ENCODE data around the gene DUSP6.

Gene DUSP6

DNA sequence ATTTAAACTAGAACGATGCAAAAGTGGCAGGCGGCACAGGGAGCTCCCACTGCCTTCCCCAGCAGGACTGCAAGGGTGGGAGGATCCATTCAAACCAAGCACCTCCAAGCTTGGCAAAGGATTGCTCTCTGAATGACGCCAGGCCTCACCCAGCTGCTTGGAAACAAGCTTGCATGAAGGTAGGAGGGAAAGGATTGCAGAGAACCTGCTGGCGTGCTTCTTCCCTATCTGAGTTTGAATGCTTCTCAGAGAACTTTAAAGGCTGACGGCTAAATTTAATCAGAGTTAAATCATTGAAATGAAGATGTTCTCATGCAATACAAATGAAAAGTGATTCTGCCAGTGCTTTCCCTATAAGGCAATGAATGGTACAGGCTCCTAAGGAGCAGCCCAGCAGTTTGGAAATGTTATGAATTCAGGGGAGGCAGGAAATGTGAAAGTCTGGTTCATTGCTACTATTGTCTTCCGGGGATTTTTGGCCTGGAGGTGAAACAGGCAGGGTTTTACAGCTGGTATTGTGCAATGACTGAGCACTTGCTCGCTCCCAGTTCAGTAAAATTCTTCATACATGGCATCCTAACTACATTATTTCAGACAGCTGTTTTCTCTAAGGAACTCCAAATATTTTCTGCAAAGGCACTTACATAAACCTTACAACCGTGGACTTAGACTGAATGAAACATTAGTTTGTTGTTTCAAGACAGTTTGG is 31.9 kb upstream of the DUSP6 start:
- ATAC-seq (replicated peaks; ENCODE audit: extremely low read depth, poor library complexity, severe bottlenecking): no peak
- no peaks in the 10 kb centered on the region for H3K4me1 Mint-ChIP-seq
- no peak overlapping the region for H3K4me3 Mint-ChIP-seq
- DNase-seq (ENCODE audit: low spot score in 2 of 2): no peak
- H3K36me3 Mint-ChIP-seq (ENCODE audit: insufficient read depth): no peaks in the 10 kb centered on the region
- H3K27ac Mint-ChIP-seq (ENCODE audit: low read depth): no peak overlapping the region
- no peaks in the 10 kb centered on the region for H3K27me3 Mint-ChIP-seq
- no peaks in the 10 kb centered on the region for H3K9me3 Mint-ChIP-seq

DNA sequence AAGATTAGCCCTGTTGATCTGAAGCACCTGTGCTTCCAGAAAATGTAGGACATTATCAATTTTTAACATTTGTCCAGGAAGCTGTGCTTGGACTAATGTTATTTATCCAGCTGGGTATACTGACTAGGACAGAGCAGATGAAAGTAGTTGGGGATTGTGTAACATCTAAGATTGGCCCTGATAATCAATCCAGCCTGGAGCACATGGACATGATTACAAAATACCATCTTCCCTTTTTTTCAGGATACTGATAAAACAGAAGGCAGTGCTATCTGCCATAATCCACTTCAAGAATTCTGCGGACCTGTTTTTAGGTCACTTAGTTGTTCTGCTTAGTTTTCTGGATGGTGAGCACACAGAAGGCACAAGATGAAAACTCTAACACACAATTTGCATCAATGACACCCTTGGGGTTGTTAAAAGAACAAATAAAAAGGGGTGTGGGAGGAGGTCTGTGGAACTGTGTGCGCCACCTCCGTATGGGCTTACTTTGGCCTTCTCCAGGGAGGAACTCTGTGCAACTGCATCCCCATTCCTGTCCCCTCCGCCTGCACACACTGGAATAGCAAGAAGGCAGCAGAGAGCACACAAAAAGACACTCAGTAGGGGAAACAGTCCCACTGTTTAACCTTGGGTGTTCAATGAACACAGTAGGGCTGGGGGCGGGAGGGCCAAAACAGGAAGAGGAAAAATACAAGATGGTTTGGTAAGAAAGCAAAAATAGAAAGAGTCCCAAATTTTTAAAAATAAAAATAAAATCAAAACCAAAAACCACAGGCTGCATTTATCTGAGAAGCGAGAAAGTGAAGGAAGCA is 31.1 kb upstream of the DUSP6 start:
- no peak overlapping the region for H3K27ac Mint-ChIP-seq (ENCODE audit: low read depth)
- no peaks in the 10 kb centered on the region for H3K36me3 Mint-ChIP-seq (ENCODE audit: insufficient read depth)
- H3K4me1 Mint-ChIP-seq: no peaks in the 10 kb centered on the region
- H3K9me3 Mint-ChIP-seq: no peaks in the 10 kb centered on the region
- H3K4me3 Mint-ChIP-seq: no peak overlapping the region
- H3K27me3 Mint-ChIP-seq: no peaks in the 10 kb centered on the region
- ATAC-seq (replicated peaks; ENCODE audit: extremely low read depth, poor library complexity, severe bottlenecking) (no peak), DNase-seq (ENCODE audit: low spot score in 2 of 2) (no peak)

DNA sequence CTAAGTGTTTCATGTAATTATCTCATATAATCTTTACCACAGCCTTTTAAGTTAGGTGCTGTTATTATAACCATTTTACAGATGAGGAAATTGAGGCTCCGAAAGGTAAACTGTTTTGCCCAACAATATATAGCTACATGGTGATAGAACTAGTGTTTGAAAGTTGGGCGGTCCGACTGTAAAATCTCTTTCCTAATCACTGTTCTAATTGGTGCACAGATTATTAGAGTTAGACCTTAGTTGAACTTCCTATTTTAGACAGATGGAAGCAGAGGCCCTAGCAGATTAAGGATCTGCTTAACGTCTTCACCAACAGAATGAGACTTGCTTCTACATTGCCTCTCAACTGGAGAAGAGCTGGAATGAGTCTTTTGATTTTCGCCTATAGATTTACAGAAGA is 30.0 kb upstream of the DUSP6 start:
- H3K27ac Mint-ChIP-seq (ENCODE audit: low read depth): no peak overlapping the region
- H3K36me3 Mint-ChIP-seq (ENCODE audit: insufficient read depth): no peaks in the 10 kb centered on the region
- ATAC-seq (replicated peaks; ENCODE audit: extremely low read depth, poor library complexity, severe bottlenecking) (no peak), DNase-seq (ENCODE audit: low spot score in 2 of 2) (no peak)
- H3K9me3 Mint-ChIP-seq: no peaks in the 10 kb centered on the region
- H3K4me1 Mint-ChIP-seq: no peaks in the 10 kb centered on the region
- H3K4me3 Mint-ChIP-seq: no peak overlapping the region
- no peaks in the 10 kb centered on the region for H3K27me3 Mint-ChIP-seq

DNA sequence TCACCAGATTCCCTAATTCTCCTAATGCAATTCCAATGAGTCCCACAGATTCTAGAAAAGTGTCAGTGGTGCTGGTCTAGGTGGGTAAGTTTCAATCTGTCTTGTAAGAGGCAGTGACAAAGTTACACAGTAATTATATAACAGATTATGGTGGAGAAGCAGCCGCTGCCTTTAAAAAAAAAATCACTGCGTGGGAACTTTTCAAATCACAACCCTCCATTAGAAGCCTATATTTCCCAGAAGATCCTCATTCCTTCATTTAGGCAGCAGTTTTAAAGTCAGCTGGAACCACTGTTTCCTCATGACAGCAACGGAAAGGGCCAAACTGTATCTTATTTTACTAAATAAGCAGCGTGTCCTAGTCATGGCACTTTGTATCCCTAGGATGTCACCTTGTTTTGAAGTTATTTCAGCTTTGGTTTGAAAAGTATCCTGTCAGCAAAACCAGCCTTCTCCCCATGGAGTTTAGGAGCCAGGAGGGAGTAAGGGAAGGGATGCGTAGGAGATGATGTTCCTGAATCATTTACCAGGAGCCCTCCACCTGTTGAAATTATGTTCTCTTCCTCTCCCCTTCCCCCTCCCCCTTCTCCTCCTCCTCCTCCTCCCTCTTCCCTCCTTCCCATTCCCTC is 27.7 kb upstream of the DUSP6 start:
- DNase-seq (ENCODE audit: low spot score in 2 of 2) (no peak), ATAC-seq (replicated peaks; ENCODE audit: extremely low read depth, poor library complexity, severe bottlenecking) (no peak)
- H3K4me1 Mint-ChIP-seq: peaks cover 17% of the 10 kb centered on the region
- no peaks in the 10 kb centered on the region for H3K9me3 Mint-ChIP-seq
- no peak overlapping the region for H3K4me3 Mint-ChIP-seq
- no peaks in the 10 kb centered on the region for H3K36me3 Mint-ChIP-seq (ENCODE audit: insufficient read depth)
- no peaks in the 10 kb centered on the region for H3K27me3 Mint-ChIP-seq
- no peak overlapping the region for H3K27ac Mint-ChIP-seq (ENCODE audit: low read depth)

- no peaks in the 10 kb centered on the region for H3K27me3 Mint-ChIP-seq
- no peak overlapping the region for H3K4me3 Mint-ChIP-seq
- no peak for ATAC-seq (replicated peaks; ENCODE audit: extremely low read depth, poor library complexity, severe bottlenecking)
- no peaks in the 10 kb centered on the region for H3K36me3 Mint-ChIP-seq (ENCODE audit: insufficient read depth)
- DNase-seq (ENCODE audit: low spot score in 2 of 2): no peak
- no peaks in the 10 kb centered on the region for H3K9me3 Mint-ChIP-seq
- peaks cover 17% of the 10 kb centered on the region for H3K4me1 Mint-ChIP-seq
- H3K27ac Mint-ChIP-seq (ENCODE audit: low read depth): no peak overlapping the region
Observed at GRCh38 chr12:89379148-89379838, 27.0 kb upstream of the DUSP6 start.

GRCh38 chr12:89376844-89377243 is 24.5 kb upstream of the DUSP6 start:
- H3K36me3 Mint-ChIP-seq (ENCODE audit: insufficient read depth): no peaks in the 10 kb centered on the region
- no peak for DNase-seq (ENCODE audit: low spot score in 2 of 2)
- peak overlapping the region; percentile 27 for H3K27ac Mint-ChIP-seq (ENCODE audit: low read depth)
- ATAC-seq (replicated peaks; ENCODE audit: extremely low read depth, poor library complexity, severe bottlenecking): no peak
- H3K27me3 Mint-ChIP-seq: no peaks in the 10 kb centered on the region
- no peaks in the 10 kb centered on the region for H3K9me3 Mint-ChIP-seq
- no peak overlapping the region for H3K4me3 Mint-ChIP-seq
- H3K4me1 Mint-ChIP-seq: peaks cover 17% of the 10 kb centered on the region

DNA sequence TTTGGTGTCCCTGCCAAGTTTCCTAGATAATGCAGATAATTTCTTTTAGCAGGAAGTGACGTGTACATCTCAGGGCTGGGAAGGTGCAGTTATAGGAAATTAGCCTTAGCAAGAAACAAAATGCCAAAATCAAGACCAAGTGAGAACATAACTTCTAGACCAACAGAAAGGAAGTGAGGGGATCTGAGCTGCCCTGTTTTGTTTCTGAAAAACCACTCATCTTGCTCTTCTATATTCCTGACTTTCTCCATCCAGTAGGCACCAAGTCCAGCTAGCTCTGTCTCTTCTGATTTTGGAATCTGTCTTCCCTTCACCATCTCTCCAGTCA is 23.9 kb upstream of the DUSP6 start:
- Mint-ChIP-seq H3K36me3 (ENCODE audit: insufficient read depth) (peaks cover 1% of the 10 kb centered on the region), H3K9me3 (no peaks in the 10 kb centered on the region), H3K4me3 (no peak overlapping the region), H3K27me3 (no peaks in the 10 kb centered on the region), H3K27ac (ENCODE audit: low read depth) (peak overlapping the region; percentile 27), H3K4me1 (peaks cover 17% of the 10 kb centered on the region)
- DNase-seq (ENCODE audit: low spot score in 2 of 2) (no peak), ATAC-seq (replicated peaks; ENCODE audit: extremely low read depth, poor library complexity, severe bottlenecking) (peak; percentile 50)

DNA sequence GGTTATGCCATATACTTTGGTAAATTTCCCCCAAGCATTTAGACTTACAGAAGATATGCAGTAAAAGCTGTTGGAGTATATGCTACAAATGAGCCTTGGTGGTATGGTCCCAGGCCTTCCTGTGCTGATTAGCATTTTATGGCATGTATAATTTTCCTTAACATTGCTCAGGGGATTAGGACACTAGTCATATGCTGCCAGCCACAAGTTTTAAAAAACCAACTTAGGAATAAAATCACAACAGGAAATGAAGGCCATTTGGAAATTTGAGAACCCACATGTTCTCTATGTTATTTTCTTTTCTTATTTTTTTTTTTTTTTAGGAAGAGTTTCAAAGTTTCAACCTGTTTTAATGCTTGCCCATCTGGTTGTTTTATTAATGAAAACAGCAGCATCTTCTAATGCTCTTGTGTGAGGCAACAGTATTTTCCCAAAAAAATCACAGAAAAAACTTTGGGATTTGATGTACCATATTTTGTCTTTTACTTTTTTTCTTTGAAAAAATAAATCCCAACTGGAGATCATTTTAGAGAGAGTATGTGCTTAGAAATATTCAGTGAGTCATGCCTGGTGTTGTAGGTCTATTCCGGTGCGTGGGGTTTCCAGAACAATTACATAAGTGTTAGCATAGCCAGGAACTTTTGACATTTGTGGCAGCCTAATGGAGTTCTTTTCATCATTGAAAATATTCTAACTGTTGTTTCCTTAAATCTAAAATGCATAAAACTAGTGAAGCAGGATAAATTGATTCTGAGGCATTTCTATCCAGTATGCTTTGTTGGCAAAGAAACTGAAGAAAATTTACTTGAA is 21.7 kb upstream of the DUSP6 start:
- Mint-ChIP-seq H3K36me3 (ENCODE audit: insufficient read depth) (peaks cover 4% of the 10 kb centered on the region), H3K27ac (ENCODE audit: low read depth) (no peak overlapping the region), H3K4me3 (no peak overlapping the region), H3K27me3 (no peaks in the 10 kb centered on the region), H3K9me3 (no peaks in the 10 kb centered on the region), H3K4me1 (peaks cover 17% of the 10 kb centered on the region)
- ATAC-seq (replicated peaks; ENCODE audit: extremely low read depth, poor library complexity, severe bottlenecking) (no peak), DNase-seq (ENCODE audit: low spot score in 2 of 2) (no peak)

GRCh38 chr12:89372584-89373370 is 20.5 kb upstream of the DUSP6 start:
- DNase-seq (ENCODE audit: low spot score in 2 of 2) (no peak), ATAC-seq (replicated peaks; ENCODE audit: extremely low read depth, poor library complexity, severe bottlenecking) (no peak)
- H3K27ac Mint-ChIP-seq (ENCODE audit: low read depth): no peak overlapping the region

GRCh38 chr12:89370850-89371249 is 18.5 kb upstream of the DUSP6 start:
- Mint-ChIP-seq H3K27me3 (no peaks in the 10 kb centered on the region), H3K9me3 (no peaks in the 10 kb centered on the region), H3K4me1 (peaks cover 6% of the 10 kb centered on the region), H3K4me3 (no peak overlapping the region), H3K36me3 (ENCODE audit: insufficient read depth) (peaks cover 4% of the 10 kb centered on the region), H3K27ac (ENCODE audit: low read depth) (no peak overlapping the region)
- ATAC-seq (replicated peaks; ENCODE audit: extremely low read depth, poor library complexity, severe bottlenecking): no peak
- no peak for DNase-seq (ENCODE audit: low spot score in 2 of 2)

More at GRCh38 chr12:89372584-89373370, 20.5 kb upstream of the DUSP6 start:
- Mint-ChIP-seq H3K36me3 (ENCODE audit: insufficient read depth) (peaks cover 4% of the 10 kb centered on the region), H3K9me3 (no peaks in the 10 kb centered on the region), H3K4me1 (peaks cover 17% of the 10 kb centered on the region), H3K4me3 (no peak overlapping the region), H3K27me3 (no peaks in the 10 kb centered on the region)

DNA sequence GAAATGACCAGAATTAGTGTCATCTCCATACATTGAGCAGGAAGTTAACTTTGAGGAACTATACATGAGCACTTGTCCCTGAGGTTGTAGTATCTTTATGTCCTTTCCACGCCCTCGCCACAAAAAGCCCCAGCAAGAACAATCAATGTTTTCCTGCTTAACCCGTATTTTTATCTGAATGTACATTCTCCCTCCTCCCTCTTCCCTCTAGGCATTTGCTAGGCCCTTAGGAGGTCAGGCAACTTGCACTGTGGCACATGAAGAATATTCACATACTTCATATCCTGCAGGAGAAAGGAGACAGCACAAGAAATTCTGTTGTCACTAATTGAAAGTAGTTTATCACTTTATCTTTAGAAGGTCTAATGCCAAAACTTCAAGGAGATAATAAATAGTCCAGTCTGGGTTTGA is 18.1 kb upstream of the DUSP6 start:
- no peak for DNase-seq (ENCODE audit: low spot score in 2 of 2)
- ATAC-seq (replicated peaks; ENCODE audit: extremely low read depth, poor library complexity, severe bottlenecking): no peak
- Mint-ChIP-seq H3K36me3 (ENCODE audit: insufficient read depth) (peaks cover 4% of the 10 kb centered on the region), H3K4me1 (peaks cover 1% of the 10 kb centered on the region), H3K27ac (ENCODE audit: low read depth) (no peak overlapping the region), H3K4me3 (no peak overlapping the region), H3K9me3 (no peaks in the 10 kb centered on the region), H3K27me3 (no peaks in the 10 kb centered on the region)
